Eye (tissue), 1 donor: ENCODE measurements around the gene LYST.
A peak's percentile ranks its signal among the peaks of the same experiment; 100 is the strongest.
"Not testable (repeated sequence)": the region's sequence is repeated elsewhere in the genome, so short reads cannot be mapped to it uniquely, and the experiment has no call there.

Experiments
- DNase-seq: peaks from one replicate; pipeline ENCODE4 v3.0.0-alpha.2; 2015

LYST gene

DNA sequence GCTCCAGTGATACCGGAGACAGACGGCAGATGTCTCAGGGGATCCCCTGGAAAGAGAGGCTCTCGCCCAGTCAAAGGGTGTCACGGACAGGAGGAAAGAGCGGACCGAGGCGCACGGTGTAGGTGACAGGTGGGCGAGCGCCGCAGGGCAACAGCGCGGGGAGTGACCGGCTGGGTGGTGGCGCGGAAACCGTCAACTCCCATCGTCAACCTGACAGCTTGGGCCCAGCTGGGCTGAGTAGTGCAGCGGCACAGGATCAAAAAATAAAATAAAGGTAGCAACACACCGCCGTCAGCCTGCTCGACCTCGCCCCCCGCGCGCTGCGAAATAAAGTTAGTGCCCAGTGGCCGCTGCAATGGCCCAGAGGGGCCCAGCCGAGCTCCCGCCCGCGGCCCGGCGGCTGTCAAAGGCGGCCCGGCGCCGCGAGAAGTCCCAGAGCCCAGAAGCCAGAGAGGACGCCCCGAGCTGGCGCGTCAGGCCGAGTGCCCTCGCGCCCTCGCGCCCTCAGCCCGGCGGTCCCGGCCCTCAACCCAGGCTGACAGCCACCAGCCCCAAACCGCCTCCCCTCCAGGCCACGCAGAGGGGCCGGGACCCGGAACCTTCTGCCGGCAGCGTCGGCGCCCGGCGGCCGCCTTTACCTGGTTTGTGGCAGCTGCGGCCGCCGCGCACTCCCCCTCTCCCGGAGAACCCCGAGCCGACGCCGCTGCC lies at the start of gene LYST:
Gene LYST, minus strand, starts transcription at position 702 of the 708 bp plus-strand sequence. CDS start 36,489 bp downstream, outside the sequence.
- DNase-seq: peak; percentile 84

DNA sequence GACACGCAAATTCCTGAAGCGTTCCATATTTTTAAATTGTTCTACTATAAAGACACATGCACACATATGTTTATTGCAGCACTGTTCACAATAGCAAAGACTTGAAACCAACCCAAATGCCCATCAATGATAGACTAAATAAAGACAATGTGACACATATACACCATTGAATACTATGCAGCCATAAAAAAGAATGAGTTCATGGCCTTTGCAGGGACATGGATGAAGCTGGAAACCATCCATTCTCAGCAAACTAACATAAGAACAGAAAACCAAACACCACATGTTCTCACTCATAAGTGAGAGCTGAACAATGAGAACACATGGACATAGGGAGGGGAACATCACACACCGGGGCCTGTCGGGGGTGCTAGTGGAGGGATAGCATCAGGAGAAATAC lies 48.8 kb upstream of the LYST start:
- not testable (repeated sequence) for DNase-seq

GRCh38 chr1:235913311-235913710 lies 46.6 kb upstream of the LYST start:
- no peak for DNase-seq

DNA sequence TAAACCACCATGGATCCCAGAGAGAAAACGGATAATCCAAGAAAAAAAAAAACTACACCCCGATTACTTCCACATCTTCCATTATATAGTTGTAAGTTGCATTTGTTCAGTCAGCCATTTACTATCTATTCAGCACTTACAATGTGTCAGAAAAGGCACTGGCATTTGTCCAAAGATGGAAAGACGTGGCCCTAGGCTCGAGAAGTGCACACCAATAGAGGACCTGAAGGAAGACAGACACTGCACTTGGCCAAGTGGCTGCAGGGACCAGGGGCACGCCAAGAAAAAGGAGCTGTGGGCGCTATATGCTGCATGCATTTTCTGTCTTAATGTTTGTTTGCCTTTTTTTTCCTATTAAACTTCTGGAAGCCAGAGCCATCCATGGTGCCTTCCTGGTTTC lies 45.2 kb upstream of the LYST start:
- DNase-seq: no peak

DNA sequence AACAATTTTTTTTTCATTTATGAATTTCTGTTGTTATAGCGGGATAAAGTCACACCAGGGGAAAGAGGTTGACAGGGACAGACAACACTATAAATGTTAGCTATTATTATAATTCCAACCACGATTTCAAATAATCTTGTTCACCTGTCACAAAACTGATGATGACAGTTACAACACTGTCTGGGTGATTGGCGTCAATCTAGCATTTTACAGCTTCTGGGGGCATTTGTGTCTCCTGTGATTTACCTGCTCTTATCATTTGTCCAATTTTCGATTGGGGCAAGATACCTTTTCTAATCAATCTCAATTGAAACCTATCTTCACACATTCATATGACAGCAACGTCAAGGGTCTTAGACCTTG lies 44.6 kb upstream of the LYST start:
- DNase-seq: no peak

GRCh38 chr1:235910357-235911299 lies 43.9 kb upstream of the LYST start:
- DNase-seq: peak; percentile 75

GRCh38 chr1:235908742-235909520 lies 42.2 kb upstream of the LYST start:
- DNase-seq: no peak

DNA sequence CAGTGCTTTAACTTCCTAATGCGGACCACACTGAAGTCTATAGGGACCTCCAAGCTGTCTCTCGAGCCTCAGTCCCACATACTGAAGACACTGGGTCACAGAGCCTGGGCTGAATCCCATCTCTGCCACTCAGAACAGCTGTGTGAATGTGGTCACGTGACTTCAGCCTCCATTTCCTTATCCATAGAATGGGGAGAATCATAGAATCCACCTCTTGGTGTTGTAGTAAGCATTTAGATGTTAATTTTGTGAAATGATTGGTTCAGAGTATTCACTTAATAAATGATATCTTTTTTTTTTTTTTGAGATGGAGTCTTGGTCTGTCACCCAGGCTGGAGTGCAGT lies 41.2 kb upstream of the LYST start:
- DNase-seq: no peak

DNA sequence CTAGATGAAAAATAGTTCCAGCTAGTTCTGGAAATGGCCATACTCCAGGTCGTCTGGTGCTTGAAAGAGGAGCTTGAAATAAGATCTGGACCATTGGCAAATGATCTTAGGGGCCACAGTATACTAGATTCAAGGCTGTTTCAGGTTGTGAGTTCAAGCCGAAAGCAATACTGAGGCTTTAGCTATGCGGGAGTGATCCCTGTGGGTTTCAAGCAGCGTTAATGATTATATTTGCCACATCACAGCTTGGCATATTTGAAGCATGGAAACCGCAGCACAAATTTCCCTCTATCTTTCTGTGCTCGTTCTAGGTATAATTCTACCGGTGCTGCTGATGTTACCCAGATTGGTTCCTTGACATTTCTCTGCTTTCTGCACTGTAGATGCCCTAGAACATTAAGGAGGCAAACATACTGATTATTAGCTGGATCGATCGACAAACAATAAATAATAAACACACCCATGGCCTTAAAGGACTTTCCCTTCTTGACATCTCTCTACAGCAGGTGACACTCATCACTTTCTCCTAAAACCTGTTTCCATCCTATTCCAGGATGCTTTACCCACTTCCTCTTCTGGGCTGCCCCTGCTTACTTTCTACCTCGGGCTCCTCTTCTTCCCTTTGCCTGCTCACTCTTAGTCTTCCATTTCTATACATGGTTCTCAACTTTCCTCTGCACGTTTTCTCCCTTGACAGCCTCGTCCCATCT lies 40.6 kb upstream of the LYST start:
- no peak for DNase-seq

DNA sequence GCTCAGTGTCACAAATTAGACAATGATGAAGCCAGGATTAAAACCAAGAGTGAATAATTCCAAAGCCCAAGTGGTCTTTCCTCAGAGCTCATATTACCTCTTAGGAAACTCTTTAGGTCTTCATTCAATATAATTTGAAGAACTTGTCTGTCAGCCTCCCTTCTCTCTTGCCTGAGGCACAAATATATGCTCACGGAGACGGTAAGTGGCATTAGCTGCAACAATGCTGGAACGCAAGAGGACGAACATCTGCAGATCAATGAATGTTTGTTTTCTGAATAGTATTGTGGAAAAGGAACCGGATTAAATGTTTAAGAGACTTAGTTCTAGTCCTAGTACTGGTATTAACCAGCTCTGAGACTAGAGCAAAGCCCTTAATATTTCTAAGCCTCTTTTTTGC lies 39.7 kb upstream of the LYST start:
- no peak for DNase-seq

DNA sequence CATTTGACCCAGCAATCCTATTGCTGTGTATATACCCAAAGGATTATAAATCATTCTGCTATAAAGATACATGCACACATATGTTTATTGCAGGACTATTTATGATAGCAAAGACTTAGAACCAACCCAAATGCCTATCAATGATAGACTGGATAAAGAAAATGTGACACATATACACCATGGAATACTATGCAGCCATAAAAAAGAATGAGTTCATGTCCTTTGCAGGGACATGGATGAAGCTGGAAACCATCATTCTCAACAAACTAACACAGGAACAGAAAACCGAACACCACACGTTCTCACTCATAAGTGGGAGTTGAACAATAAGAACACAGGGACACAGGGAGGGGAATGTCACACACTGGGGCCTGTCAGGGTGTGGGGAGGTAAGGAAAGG lies 37.1 kb upstream of the LYST start:
- not testable (repeated sequence) for DNase-seq

DNA sequence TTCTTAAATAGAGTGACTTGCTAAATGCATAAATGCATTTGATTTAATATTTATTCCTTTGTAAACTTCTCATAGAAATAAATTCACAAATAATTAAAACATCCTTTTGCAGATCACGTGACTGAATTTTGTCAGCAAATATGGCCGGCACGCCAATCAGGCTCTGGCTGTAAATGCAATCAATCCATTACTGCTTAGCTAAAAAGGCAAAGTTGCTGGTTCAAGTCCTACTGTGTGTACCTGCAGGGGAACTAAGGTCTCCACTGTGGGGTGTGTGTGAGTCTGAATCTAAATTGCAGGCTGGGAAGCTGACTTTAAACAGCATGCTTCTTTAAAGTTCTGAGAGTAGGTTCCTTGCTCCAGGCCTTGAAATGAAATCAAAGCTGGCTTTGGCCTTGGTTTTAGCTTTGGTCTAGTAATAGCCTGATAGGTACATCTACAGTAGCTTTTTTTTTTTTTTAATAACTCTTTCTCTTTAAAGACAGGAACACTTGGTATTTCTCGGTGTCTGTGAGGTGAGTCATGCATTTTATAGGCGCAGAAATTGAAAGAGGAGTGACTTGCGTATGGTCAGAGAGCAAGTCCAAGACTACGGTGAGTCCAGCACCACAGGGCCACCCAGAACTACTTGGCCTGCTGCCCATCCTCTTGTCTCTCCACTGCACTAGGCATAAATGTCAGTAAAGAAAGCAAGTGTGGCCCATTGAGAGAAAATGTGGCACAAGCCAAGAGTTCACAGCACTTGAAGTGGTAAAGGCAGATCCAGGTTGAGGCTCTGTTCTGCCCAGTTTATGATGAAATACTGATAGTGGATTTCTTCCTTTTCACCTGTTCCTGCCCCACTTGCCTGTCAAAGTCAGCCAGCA lies 36.2 kb upstream of the LYST start:
- no peak for DNase-seq

- no peak for DNase-seq
Measured at GRCh38 chr1:235901461-235901860, 34.8 kb upstream of the LYST start.

GRCh38 chr1:235898126-235898525 lies 31.4 kb upstream of the LYST start:
- DNase-seq: no peak

DNA sequence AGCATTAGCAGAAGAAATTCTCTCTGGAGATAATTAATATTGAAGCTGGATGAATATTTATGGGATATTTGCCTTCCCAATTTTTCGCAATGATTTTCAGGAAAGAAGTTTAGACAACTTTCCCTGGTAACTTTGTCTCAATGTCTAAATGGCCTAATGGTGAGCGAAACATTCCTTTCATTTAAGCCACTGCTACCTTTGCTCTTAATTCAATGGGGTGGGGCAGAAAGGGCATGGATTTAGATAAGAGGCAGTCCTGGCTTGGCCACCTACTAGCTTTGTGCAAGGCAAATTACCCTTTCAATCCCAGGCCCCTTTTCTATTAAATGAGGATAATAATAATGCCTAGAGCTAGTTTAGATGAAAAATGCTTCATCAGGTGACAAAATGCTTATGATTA lies 27.1 kb upstream of the LYST start:
- DNase-seq: no peak

DNA sequence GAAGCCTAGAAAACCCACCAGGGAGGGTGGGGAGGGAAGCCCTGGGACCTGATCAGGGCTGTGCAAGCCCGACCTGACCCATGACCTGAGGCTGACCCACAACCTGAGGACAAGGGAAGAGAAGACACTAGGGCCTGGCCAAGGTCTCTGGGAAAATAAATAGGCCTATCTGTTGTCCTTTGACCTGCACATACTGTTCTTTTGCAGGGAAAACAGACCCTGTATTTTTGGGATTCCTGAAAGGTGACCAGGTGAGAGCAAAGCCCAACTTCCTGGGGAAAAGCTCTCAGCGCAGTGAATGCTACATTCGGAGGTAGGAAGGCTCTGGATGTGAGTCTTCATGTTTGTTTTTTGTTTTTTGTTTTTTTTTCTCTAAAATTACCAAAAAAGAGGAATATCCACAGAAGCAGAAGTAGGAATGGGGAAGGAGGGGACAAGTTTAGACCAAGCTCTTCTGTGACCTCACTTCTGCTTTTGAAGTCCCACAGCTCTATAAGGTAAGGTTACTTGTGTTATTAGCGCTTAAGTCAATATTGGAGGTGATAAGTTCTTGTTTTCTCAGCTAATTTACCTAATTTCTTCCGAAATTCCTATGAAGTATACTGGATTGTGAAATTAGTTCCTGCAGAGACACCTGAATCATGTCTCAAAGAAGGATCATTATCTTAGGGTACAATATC lies 26.2 kb upstream of the LYST start:
- DNase-seq: no peak

DNA sequence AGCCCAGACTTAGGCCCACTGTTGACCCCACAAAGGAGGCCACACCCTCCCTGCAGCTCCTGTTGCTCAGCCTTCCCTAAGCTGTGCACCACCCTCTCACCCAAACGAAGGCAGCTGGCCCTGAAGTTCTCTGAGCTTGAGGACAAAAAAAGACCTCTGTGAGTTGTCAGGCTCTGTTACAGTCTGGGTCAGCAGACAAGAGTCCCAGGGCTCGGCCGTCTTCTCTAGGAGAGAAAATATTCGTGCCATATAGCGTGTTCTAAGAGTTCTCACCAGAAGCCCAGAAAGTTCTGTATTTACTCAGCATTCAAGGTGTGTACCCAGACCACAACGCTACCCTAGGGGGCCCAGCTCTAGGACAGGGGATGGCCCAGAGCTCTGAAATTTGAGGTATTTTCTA lies 25.5 kb upstream of the LYST start:
- no peak for DNase-seq

GRCh38 chr1:235888119-235888643 lies 21.5 kb upstream of the LYST start:
- no peak for DNase-seq

GRCh38 chr1:235887676-235888075 lies 21.0 kb upstream of the LYST start:
- DNase-seq: no peak

- no peak for DNase-seq
Measured at GRCh38 chr1:235885655-235886262, 19.1 kb upstream of the LYST start.
